Kidney (tissue), 14 donors: Measurements from ENCODE around the gene LHX5. TPM values are rescaled to one million over a fixed set of nuclear protein-coding genes. Genes with fewer than 3 reads are reported as not detected.

Experiments
- DNase-seq, 5 donors: peaks; one replicate each; pipeline ENCODE4 v3.0.0-alpha.2; 2013 to 2020
- FAIRE-seq: peaks from 2 replicates; lab custom pipeline; 2012; peaks lifted over from hg19 to GRCh38; lab: Jason Lieb, UNC
- H3K27ac ChIP-seq, 2 donors: one replicate each; pipeline ENCODE4 v1.7.0; 2013; ENCODE audit warnings: low read depth in 2 of 2, low read length in 2 of 2, inconsistent platforms in 1 of 2
- H3K27me3 ChIP-seq: one replicate; pipeline ENCODE4 v1.7.1; 2013; ENCODE audit warnings: low read length, inconsistent platforms; ENCODE audit not compliant: control insufficient read depth, insufficient read depth
- H3K36me3 ChIP-seq, 3 donors: one replicate each; pipeline versions ENCODE4 v1.7.0 to v1.7.1; 2013; ENCODE audit warnings: low read length in 3 of 3, control low read depth in 1 of 3, inconsistent platforms in 1 of 3; ENCODE audit not compliant: insufficient read depth in 3 of 3, control insufficient read depth in 2 of 3
- H3K4me1 ChIP-seq, 3 donors: one replicate each; pipeline versions ENCODE4 v1.7.0 to v1.7.1; 2013; ENCODE audit warnings: low read length in 3 of 3, inconsistent platforms in 1 of 3, low read depth in 1 of 3; ENCODE audit not compliant: control insufficient read depth in 2 of 3, insufficient read depth in 2 of 3
- H3K4me3 ChIP-seq, 3 donors: one replicate each; pipeline versions ENCODE4 v1.7.0 to v1.8.1; 2013; ENCODE audit warnings: low read length in 3 of 3, control low read depth in 1 of 3, inconsistent platforms in 1 of 3
- H3K9ac ChIP-seq, 3 donors: one replicate each; pipeline versions ENCODE4 v1.7.0 to v1.7.1; 2013; ENCODE audit warnings: low read length in 3 of 3, control low read depth in 1 of 3, inconsistent platforms in 1 of 3
- H3K9me3 ChIP-seq, 3 donors: one replicate each; pipeline versions ENCODE4 v1.7.0 to v1.7.1; 2013; ENCODE audit warnings: low read length in 3 of 3, control low read depth in 1 of 3, inconsistent platforms in 1 of 3; ENCODE audit not compliant: control insufficient read depth in 2 of 3, insufficient read depth in 1 of 3
- CTCF ChIP-seq: IDR thresholded peaks from 3 replicates; pipeline ENCODE4 v1.5.1; 2012; ENCODE audit warnings: mild to moderate bottlenecking, moderate library complexity, borderline replicate concordance; ENCODE audit not compliant: insufficient read depth; ENCODE audit errors: extremely low read depth
- intact Hi-C: fragments of 100-400 bp; cut with DNase I; formaldehyde crosslinking; loops from one replicate; pipeline ENCODE4 v1.11.1; 2022
- polyA plus RNA-seq: library from polyadenylated mRNA; stranded (reverse); fragments of 350-450 nt; fragmentation: Illumina TruSeq; extraction: RNeasy Lipid Tissue Mini Kit (QIAGEN cat#74804); gene quantifications from one replicate; pipeline ENCODE4 v1.2.3, GENCODE V29; 2014; ENCODE audit warnings: low read depth, low replicate concordance; ENCODE audit not compliant: insufficient read depth
- total RNA-seq: library from RNA; stranded (reverse); fragmentation: NEBNext Ultra II Directional; extraction: Animal tissue kit (Norgen Biotek cat#: 25700); gene quantifications from one replicate; pipeline ENCODE4 v1.2.1, GENCODE V29; 2021
- donor health status: control.
- donor health status: control.
- donor health status: control.
- donor health status: control.
- donor health status: control.
- donor health status: DM: yes; HTN: yes; CAD: no.
- donor health status: Normal renal cell carcinoma (clear cell type).

LHX5 gene
- total and polyA plus RNA-seq, 2 donors from 2014 or later = not detected

GRCh38 chr12:113475451-113476175, 3.9 kb upstream of the LHX5 start:
- Histone ChIP-seq H3K36me3 (no peaks in the 10 kb centered on the region), H3K4me1 (no peaks in the 10 kb centered on the region), H3K27ac (no peak overlapping the region), H3K27me3 (peaks cover 64% of the 10 kb centered on the region), H3K9me3 (no peaks in the 10 kb centered on the region), H3K9ac (no peak overlapping the region), H3K4me3 (no peak overlapping the region)
- intact Hi-C loops = no loop called here
- TF ChIP-seq CTCF = no peak
- FAIRE-seq = no peak
- peak in 1 of 5 donors; percentile 53 for DNase-seq

DNA sequence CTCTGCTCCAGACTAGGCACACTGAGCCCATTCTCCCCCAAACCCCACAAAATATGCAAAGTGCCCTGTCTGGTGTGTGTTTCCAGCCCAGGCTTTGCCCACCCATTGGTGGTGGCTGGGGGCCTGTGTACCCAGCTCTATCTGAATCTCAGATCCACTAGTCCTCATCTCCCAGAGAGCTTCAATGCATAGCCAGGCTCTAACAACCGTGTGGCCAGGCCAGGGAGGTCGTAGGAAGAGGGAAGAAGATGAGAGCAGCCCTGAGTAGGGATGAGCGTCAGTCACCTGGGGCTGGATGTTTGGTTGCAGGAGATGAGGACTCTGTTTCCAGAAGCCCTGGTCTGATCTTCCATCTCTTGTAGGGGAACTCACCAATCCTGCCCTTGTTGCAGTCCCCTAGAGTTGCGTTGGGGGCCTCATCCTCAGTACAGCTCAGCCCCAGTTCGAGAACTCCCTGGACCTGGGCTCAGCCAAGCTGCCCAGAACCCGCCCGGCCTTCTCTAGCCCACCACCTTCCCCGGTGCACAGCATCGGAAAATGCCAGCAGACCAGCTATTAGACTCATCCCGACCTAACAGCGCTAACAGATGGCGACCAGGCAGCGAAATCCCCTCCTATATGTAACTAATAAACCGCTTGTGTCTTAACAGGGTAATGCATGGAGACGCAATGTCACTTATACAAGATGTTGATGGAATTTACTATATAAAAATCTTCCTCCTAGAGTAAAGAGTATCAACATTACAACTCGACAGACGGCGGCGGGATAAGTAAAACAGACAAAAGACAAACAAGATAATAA, 3.2 kb upstream of the LHX5 start:
- FAIRE-seq (no peak), DNase-seq (peak in 1 of 5 donors; percentile 29)
- H3K27ac ChIP-seq = no peak overlapping the region
- no peak overlapping the region for H3K4me3 ChIP-seq
- no peaks in the 10 kb centered on the region for H3K36me3 ChIP-seq
- no peaks in the 10 kb centered on the region for H3K4me1 ChIP-seq
- no peak for TF ChIP-seq CTCF
- no peak overlapping the region for H3K9ac ChIP-seq
- H3K9me3 ChIP-seq = no peaks in the 10 kb centered on the region
- intact Hi-C loops = no loop called here
- H3K27me3 ChIP-seq = peaks cover 68% of the 10 kb centered on the region

GRCh38 chr12:113473942-113474341, 2.3 kb upstream of the LHX5 start:
- Histone ChIP-seq H3K4me1 (no peaks in the 10 kb centered on the region), H3K4me3 (no peak overlapping the region), H3K27me3 (peaks cover 69% of the 10 kb centered on the region), H3K36me3 (no peaks in the 10 kb centered on the region), H3K27ac (no peak overlapping the region), H3K9me3 (no peaks in the 10 kb centered on the region), H3K9ac (no peak overlapping the region)
- intact Hi-C loops = no loop called here
- FAIRE-seq (no peak), DNase-seq (no peak)
- no peak for TF ChIP-seq CTCF
